ENCODE measurements around the gene PXDN.
"Not testable (repeated sequence)": the region's sequence is repeated elsewhere in the genome, so short reads cannot be mapped to it uniquely, and the experiment has no call there.

PXDN gene

GRCh38 chr2:1718339-1719220 lies 25.7 kb downstream of the PXDN start:
- no peak for DNase-seq

GRCh38 chr2:1717113-1717512 lies 27.2 kb downstream of the PXDN start:
- no peak for DNase-seq

DNA sequence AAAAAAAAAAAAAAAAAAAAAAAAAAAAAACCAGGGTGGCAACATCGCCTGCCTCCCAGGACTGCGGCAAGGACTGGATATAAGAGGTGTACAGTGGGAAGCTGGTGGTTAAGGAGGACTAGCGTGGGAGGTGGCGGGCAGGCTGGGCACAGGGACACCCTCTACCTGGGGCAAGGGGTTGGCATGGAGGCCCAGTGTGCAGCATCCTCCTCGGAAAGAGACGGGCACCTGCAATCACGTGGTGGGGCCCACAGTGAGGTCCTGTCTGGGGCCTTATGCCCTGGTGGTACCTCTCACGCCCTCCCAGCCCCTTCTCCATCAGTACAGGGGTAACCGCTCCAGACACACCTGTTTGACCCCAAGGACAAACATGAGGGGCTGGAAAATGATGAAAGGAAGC lies 27.9 kb downstream of the PXDN start:
- no peak for DNase-seq

DNA sequence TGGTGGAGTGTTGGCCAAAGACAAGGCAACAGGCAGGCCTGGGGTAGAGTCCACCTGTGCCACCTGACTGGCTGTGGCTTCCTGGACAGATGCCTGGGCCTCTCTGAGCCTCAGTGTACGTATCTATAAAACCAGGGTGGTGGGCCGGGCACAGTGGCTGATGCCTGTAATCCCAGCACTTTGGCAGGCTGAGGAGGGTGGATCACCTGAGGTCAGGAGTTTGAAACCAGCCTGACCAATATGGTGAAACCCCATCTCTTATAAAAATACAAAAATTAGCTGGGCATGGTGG lies 28.4 kb downstream of the PXDN start:
- not testable (repeated sequence) for DNase-seq

- no peak for DNase-seq
These were observed 28.9 kb downstream of the PXDN start for GRCh38 chr2:1715184-1716013.

GRCh38 chr2:1714291-1715064 lies 29.8 kb downstream of the PXDN start:
- DNase-seq = no peak

GRCh38 chr2:1713839-1714236 lies 30.5 kb downstream of the PXDN start:
- no peak for DNase-seq

DNA sequence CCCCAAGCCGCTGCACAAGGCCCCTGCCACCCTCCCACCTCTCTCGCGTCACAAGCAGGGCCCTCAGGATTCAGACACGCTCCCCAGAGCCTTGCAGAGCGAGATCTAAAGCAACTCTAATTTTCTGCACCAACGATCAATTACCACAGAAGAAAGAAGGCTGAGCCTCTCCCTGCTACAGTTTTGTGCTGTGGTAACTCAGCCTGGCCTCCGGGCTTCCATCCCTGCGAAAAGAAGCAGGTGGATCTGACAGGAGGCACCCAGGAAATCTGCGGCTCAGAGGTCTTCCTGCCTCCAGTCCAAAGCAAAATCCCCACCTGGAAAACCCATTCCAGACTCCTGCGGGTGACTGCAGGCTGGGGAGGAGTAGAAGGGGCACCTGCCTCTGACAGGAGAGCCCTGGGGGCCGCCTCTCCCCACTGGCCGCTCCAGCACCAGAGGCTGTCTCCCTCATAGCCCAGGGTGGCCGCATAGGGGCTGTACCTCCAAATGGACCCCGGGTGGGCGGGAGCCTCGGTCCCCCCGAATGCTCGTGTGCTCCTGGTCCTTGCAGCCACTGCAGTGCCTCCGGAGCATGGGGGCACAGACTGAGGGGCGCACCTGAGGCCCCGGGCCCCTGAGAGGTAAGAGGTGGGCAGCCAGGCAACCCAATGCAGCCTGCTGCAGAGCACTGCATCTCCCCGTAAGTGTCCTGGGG lies 31.0 kb downstream of the PXDN start:
- DNase-seq = no peak

DNA sequence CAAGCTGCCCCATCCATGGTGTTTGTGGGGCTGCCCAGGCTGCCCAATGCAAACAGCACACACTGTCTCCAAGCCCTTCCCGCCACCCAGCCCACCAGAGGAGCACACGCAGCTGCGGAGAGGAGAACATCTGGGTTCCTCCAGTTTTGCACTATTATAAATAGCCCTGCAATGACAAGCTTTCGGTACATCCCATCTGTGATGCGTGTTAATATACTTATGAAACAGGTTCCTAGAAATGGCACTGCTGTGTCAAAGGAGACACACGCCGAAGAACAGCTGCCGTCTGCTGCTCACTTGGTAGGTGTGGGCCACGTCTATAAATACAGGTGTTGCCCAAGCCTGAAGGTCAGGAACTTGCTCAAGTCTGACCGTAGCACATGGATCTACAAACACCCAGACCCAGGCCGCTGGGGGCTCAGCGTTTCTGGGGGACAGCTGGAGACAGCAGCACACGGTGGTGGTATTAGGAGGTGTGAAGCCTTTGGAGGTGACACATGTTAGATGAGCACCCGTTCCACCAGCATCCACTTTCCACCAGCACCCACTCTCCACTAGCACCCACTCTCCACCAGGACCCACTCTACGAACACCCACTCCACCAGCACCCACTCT lies 34.3 kb downstream of the PXDN start:
- DNase-seq = no peak

DNA sequence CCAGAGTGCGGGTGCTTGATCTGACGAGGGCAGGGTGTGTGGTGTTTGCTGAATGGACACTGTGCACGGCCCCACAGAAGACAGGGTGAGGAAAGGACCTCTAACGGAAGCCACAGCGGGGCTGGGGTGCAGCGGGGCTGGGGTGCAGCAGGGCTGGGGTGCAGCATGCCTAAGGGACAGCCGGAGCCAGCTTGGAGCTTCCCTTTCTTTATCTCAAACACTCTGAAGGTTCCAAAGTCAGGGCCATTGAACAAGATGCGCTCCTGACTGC lies 35.0 kb downstream of the PXDN start:
- no peak for DNase-seq

DNA sequence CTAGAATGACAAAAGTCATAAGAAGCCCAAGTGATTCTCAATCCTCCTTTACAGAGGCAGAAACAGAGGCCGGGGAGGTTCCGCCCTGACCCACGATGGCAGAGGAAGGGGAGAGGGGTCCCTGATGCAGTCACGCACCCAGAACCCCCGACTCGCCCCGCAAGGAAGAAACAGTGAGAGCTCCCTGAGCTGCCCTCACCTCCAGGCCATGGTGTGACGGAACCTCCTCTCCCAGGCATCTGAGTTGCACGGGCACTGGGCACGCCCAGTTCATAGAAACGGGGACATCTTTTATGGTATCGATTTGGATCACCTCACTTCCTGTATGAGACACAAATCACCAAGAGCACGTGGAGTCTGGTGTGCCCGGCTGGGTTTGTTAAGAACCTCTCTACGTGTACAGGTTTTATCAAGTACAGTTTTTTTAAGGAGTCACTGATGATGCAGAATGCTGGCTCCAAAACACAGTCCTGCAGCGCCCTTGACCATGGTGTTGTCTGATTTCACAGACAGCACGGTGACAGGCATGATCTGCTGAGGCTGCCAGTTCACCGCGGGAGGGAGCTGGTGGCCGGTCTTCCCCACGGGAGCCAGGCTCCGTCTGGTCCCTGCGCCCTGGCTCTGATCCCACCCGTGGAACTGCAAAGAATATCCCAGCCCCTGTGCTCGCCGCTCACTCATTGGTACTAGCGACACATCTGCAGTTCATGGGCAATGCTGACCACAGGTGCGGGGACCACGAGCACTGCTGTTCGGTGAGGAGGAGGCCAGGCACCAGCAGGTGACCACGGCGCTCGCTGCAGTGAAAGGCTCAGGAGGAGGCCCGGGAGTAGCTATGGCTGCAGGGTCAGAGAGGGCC lies 35.6 kb downstream of the PXDN start:
- DNase-seq = no peak

- peak; percentile 74 for DNase-seq
These were observed 36.4 kb downstream of the PXDN start for GRCh38 chr2:1707771-1708418.

GRCh38 chr2:1706089-1706841 lies 38.0 kb downstream of the PXDN start:
- DNase-seq = not testable (repeated sequence)

- no peak for DNase-seq
These were observed 38.7 kb downstream of the PXDN start for GRCh38 chr2:1705557-1706076.

DNA sequence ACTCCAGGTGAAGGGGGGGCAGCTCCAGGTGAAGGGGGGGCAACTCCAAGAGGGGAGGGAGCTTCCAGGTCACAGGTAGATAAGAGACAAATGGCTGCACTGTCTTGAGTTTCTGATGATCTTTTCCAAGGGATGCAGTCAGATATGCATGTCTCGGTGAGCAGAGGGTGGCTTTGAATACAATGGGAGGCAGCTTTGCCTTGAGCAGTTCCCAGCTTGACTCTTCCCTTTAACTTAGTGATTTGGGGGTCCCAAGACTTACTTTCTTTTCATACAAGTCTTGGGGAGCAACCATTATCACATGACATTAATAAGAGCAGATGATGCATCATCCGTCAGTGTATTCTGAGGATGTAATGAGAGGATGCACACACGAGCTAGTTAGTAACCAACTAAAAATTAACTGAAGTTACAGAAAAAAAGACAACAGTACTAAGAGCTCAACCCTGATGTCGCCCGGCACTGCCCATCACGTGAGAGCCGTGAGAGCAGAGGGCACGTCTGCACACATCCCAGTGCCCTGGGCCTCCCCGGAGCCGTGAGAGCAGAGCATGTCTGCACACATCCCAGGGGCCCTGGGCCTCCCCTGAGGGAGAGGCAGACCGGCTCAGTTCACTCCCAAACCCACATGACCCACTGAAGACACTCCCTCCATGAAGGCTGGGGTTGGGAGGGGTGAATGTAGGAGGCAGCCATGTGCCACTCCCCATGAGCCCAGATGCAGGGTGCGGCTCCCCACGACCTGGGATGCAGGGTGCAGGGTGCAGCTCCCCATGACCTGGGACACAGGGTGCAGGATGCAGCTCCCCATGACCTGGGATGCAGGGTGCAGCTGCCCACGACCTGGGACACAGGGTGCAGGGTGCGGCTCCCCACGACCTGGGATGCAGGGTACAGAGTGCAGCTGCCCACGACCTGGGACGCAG lies 39.4 kb downstream of the PXDN start:
- no peak for DNase-seq

- no peak for DNase-seq
These were observed 42.1 kb downstream of the PXDN start for GRCh38 chr2:1702186-1702565.

- DNase-seq = no peak
These were observed 42.6 kb downstream of the PXDN start for GRCh38 chr2:1701556-1702185.

- no peak for DNase-seq
These were observed 43.3 kb downstream of the PXDN start for GRCh38 chr2:1701020-1701419.

Measured in suppressor macrophage treated with lipopolysaccharide for 4 hours (primary cell).